22Rv1 (cell line): ENCODE results near the gene SUPT5H.

Experiments used
- ZFX ChIP-seq: fragments of 450-650 bp; IDR thresholded peaks from 2 replicates; pipeline ENCODE4 v1.6.1; 2017; ENCODE audit warnings: antibody characterized with exemption, borderline replicate concordance
- TF ChIP-seq, protein P1 (sequence below): fragments of 450-650 bp; IDR thresholded peaks from 2 replicates; pipeline ENCODE4 v1.5.1; 2017; ENCODE audit warnings: mild to moderate bottlenecking

DNA sequence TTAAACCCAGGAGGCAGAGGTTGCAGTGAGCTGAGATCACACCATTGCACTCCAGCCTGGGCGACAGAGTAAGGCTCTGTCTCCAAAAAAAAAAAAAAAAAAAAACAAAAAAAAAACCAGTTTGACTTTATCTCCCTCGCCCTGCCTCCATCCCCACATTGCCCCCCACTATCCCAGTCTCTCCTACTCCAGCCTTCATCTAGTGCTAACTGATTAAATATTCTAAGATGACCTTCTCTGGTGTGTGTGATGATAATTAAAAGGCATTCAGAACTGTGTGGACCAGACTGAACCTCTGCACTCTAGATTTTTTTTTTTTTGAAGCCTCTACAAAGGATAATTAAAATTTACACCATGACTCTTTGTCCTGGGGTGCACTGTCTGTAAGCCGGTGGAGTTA lies 47.4 kb downstream of the SUPT5H start:
- TF ChIP-seq, protein P1, sequence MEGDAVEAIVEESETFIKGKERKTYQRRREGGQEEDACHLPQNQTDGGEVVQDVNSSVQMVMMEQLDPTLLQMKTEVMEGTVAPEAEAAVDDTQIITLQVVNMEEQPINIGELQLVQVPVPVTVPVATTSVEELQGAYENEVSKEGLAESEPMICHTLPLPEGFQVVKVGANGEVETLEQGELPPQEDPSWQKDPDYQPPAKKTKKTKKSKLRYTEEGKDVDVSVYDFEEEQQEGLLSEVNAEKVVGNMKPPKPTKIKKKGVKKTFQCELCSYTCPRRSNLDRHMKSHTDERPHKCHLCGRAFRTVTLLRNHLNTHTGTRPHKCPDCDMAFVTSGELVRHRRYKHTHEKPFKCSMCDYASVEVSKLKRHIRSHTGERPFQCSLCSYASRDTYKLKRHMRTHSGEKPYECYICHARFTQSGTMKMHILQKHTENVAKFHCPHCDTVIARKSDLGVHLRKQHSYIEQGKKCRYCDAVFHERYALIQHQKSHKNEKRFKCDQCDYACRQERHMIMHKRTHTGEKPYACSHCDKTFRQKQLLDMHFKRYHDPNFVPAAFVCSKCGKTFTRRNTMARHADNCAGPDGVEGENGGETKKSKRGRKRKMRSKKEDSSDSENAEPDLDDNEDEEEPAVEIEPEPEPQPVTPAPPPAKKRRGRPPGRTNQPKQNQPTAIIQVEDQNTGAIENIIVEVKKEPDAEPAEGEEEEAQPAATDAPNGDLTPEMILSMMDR: no peak
- TF ChIP-seq ZFX: no peak
